OCI-LY3 (cell line): ENCODE results near the gene PLD6.

Source experiments
- H2AFZ ChIP-seq: fragments of 200-600, 300-600 bp; shearing (Covaris generic); 2 replicates; pipeline ENCODE4 v1.6.0; 2014; ENCODE audit warnings: antibody characterized with exemption, low read depth, low read length
- H3K27ac ChIP-seq: fragments of 200-600, 300-600 bp; sonication (generic); 2 replicates; pipeline ENCODE4 v1.5.1; 2014; ENCODE audit warnings: mild to moderate bottlenecking, low read length, moderate library complexity, mixed read lengths
- H3K27me3 ChIP-seq: fragments of 200-600, 300-600 bp; sonication (generic); 2 replicates; pipeline ENCODE4 v1.6.1; 2014; ENCODE audit warnings: low read depth, low read length, mixed read lengths
- H3K36me3 ChIP-seq: fragments of 200-600, 300-600 bp; sonication (generic); replicated peaks from 2 replicates; pipeline ENCODE3; 2014; ENCODE audit warnings: low read depth, low read length, mixed read lengths
- H3K4me1 ChIP-seq: fragments of 300-600, 200-600 bp; sonication (generic); 2 replicates; pipeline ENCODE4 v1.6.1; 2014; ENCODE audit warnings: low read length, mixed read lengths
- H3K4me2 ChIP-seq: fragments of 200-600, 300-600 bp; sonication (generic); 2 replicates; pipeline ENCODE4 v1.6.1; 2014; ENCODE audit warnings: low read length, mixed read lengths
- H3K4me3 ChIP-seq: fragments of 300-600, 200-600 bp; sonication (generic); 2 replicates; pipeline ENCODE4 v1.5.1; 2014; ENCODE audit warnings: antibody characterized with exemption, mild to moderate bottlenecking, low read length, moderate library complexity
- H3K79me2 ChIP-seq: fragments of 300-600, 200-600 bp; shearing (Covaris generic); 2 replicates; pipeline ENCODE4 v1.6.1; 2014; ENCODE audit warnings: mild to moderate bottlenecking, low read length, mixed read lengths
- H3K9ac ChIP-seq: fragments of 300-600, 200-600 bp; shearing (Covaris generic); 2 replicates; pipeline ENCODE4 v1.6.0; 2014; ENCODE audit warnings: mild to moderate bottlenecking, low read length, moderate library complexity
- H3K9me3 ChIP-seq: fragments of 200-600, 300-600 bp; shearing (Covaris generic); 2 replicates; pipeline ENCODE4 v1.6.1; 2014; ENCODE audit warnings: low read length, mixed read lengths; ENCODE audit not compliant: insufficient read depth
- H4K20me1 ChIP-seq: fragments of 200-600, 300-600 bp; sonication (generic); 2 replicates; pipeline ENCODE4 v1.6.1; 2016; ENCODE audit warnings: low read length, mixed read lengths; ENCODE audit not compliant: insufficient read depth
- CTCF ChIP-seq: fragments of 200-600, 300-600 bp; sonication (generic); IDR thresholded peaks from 2 replicates; pipeline ENCODE4 v1.5.1; 2014; ENCODE audit warnings: antibody characterized with exemption, low read length, low read depth
- EZH2phosphoT487 ChIP-seq: fragments of 200-600 bp; shearing (Covaris generic); IDR thresholded peaks from 2 replicates; pipeline ENCODE4 v1.6.1; 2018; ENCODE audit warnings: antibody characterized with exemption, mixed run types, low read depth

The PLD6 gene

GRCh38 chr17:17207998-17208397 is 1.9 kb upstream of the PLD6 start:
- TF ChIP-seq EZH2phosphoT487 = no peak
- TF ChIP-seq CTCF = no peak
- no peaks in the 10 kb centered on the region for H3K27me3 ChIP-seq

GRCh38 chr17:17206913-17207335 is 791 bp upstream of the PLD6 start:
- Histone ChIP-seq H3K4me2 (peak overlapping the region; percentile 98), H3K9ac (no peak overlapping the region; the same call in 1 of the 2 replicates)

More at GRCh38 chr17:17207998-17208397, 1.9 kb upstream of the PLD6 start:
- Histone ChIP-seq H3K36me3 (peaks cover 18% of the 10 kb centered on the region), H3K27ac (no peak overlapping the region), H2AFZ (no peak overlapping the region), H3K4me2 (no peak overlapping the region), H3K4me1 (peaks cover 18% of the 10 kb centered on the region), H3K9me3 (no peaks in the 10 kb centered on the region), H3K79me2 (peaks cover 28% of the 10 kb centered on the region), H3K4me3 (no peak overlapping the region), H4K20me1 (peaks cover 8% of the 10 kb centered on the region), H3K9ac (no peak overlapping the region)

GRCh38 chr17:17205368-17206123 is 587 bp downstream of the PLD6 start:
- H3K79me2 ChIP-seq = peaks cover 49% of the 10 kb centered on the region
- peaks cover 19% of the 10 kb centered on the region for H3K36me3 ChIP-seq
- H3K9me3 ChIP-seq = no peaks in the 10 kb centered on the region
- H3K27ac ChIP-seq = peak overlapping the region; percentile 59
- H3K4me2 ChIP-seq = peak overlapping the region; percentile 98
- TF ChIP-seq EZH2phosphoT487 (no peak), CTCF (no peak)
- H3K27me3 ChIP-seq = no peaks in the 10 kb centered on the region
- H3K4me3 ChIP-seq = peak overlapping the region; percentile 99
- H3K9ac ChIP-seq = peak overlapping the region; percentile 96
- peaks cover 8% of the 10 kb centered on the region for H4K20me1 ChIP-seq
- H2AFZ ChIP-seq = peak overlapping the region; percentile 40; the same call in 1 of the 2 replicates
- H3K4me1 ChIP-seq = peaks cover 18% of the 10 kb centered on the region

More at GRCh38 chr17:17206913-17207335, 791 bp upstream of the PLD6 start:
- peak overlapping the region; percentile 99 for H3K4me3 ChIP-seq
- no peaks in the 10 kb centered on the region for H3K9me3 ChIP-seq
- H3K4me1 ChIP-seq = peaks cover 18% of the 10 kb centered on the region
- peaks cover 39% of the 10 kb centered on the region for H3K79me2 ChIP-seq
- no peaks in the 10 kb centered on the region for H3K27me3 ChIP-seq
- TF ChIP-seq CTCF (no peak), EZH2phosphoT487 (no peak)
- peaks cover 8% of the 10 kb centered on the region for H4K20me1 ChIP-seq
- peak overlapping the region; percentile 68; the same call in 1 of the 2 replicates for H2AFZ ChIP-seq
- H3K27ac ChIP-seq = peak overlapping the region; percentile 59
- peaks cover 18% of the 10 kb centered on the region for H3K36me3 ChIP-seq

GRCh38 chr17:17204635-17205231 is 1.4 kb downstream of the PLD6 start:
- Histone ChIP-seq H3K4me1 (peaks cover 18% of the 10 kb centered on the region), H2AFZ (no peak overlapping the region), H3K36me3 (peaks cover 19% of the 10 kb centered on the region), H3K9ac (peak overlapping the region; percentile 96), H4K20me1 (peaks cover 8% of the 10 kb centered on the region), H3K4me3 (peak overlapping the region; percentile 99), H3K27me3 (no peaks in the 10 kb centered on the region), H3K27ac (no peak overlapping the region), H3K9me3 (no peaks in the 10 kb centered on the region), H3K4me2 (peak overlapping the region; percentile 98), H3K79me2 (peaks cover 54% of the 10 kb centered on the region)
- TF ChIP-seq CTCF = no peak
- TF ChIP-seq EZH2phosphoT487 = no peak
